ENCODE results near the gene PFKFB4. TPM values are rescaled to one million over a fixed set of nuclear protein-coding genes. Genes with fewer than 3 reads are reported as not detected.

Gene PFKFB4
- total and polyA plus RNA-seq, 9 of the 15 experiments (the other 6 are each of a cell fraction or from before 2014, with no cell fraction given), result 0.92 to 56.3 (median 13.5) TPM

DNA sequence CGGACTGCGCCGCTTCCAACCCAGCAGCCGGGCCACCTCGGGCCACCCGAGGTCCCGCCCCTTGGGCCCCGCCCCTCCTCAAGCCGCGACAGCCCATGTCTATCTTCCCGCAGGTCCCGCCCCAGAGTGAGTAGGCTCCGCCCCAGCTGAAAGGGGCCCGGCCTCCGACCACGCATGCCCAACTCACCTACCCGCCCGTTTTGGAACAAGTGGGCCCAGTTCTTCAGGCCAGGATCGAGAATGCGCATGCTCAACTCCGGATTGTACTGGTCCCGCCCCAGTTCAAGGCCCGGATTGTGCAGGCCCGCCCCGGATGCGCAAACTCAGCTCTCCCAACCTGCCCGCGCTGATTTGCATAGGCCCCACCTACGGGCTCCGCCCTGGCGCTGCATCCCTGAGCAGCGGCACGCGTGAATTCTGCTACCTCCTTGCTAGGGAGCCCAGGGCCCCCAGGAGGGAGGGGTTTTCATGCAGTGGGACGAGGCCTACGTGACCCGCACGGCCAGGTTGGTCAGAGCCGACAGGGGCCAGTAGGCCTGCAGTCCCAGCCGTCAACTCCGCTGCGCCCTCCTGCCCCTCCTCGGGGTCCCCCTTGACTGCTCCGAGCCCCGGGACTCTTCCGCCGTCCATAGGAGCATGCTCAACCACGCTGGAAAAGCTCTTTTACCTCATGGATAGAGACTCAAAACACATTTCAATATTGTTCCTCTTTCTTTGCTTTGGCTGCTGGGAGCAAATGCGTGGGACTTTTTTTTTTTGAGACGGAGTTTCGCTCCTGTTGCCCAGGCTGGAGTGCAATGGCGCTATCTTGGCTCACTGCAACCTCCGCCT lies at the start of gene PFKFB4 (continued):
- TF ChIP-seq MYC (IDR thresholded peaks at IDR 0.05; ENCODE audit: low read depth, low read length), result peak; percentile 3; the same call in 1 of the 2 replicates
- no peak for TF ChIP-seq MYC (CRISPR knock-in tag; IDR thresholded peaks at IDR 0.05; ENCODE audit: borderline replicate concordance, low read depth)
- TF ChIP-seq ZNF24 (IDR thresholded peaks at IDR 0.05), result no peak
- TF ChIP-seq, protein P1, sequence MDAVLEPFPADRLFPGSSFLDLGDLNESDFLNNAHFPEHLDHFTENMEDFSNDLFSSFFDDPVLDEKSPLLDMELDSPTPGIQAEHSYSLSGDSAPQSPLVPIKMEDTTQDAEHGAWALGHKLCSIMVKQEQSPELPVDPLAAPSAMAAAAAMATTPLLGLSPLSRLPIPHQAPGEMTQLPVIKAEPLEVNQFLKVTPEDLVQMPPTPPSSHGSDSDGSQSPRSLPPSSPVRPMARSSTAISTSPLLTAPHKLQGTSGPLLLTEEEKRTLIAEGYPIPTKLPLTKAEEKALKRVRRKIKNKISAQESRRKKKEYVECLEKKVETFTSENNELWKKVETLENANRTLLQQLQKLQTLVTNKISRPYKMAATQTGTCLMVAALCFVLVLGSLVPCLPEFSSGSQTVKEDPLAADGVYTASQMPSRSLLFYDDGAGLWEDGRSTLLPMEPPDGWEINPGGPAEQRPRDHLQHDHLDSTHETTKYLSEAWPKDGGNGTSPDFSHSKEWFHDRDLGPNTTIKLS (IDR thresholded peaks at IDR 0.05; ENCODE audit: borderline replicate concordance, low read depth), result 0 out of 2 replicates have a peak, but pooled peaks have one; percentile 19
- TF ChIP-seq TAF1 (IDR thresholded peaks at IDR 0.05; ENCODE audit: control insufficient read depth, extremely low read depth, insufficient read depth, low read length, severe bottlenecking), result peak; percentile 31
- peak; percentile 58 for TF ChIP-seq HMGN3 (IDR thresholded peaks at IDR 0.05; ENCODE audit: borderline replicate concordance, extremely low read depth, insufficient read length, low read depth, low read length)
- TF ChIP-seq, protein P2, sequence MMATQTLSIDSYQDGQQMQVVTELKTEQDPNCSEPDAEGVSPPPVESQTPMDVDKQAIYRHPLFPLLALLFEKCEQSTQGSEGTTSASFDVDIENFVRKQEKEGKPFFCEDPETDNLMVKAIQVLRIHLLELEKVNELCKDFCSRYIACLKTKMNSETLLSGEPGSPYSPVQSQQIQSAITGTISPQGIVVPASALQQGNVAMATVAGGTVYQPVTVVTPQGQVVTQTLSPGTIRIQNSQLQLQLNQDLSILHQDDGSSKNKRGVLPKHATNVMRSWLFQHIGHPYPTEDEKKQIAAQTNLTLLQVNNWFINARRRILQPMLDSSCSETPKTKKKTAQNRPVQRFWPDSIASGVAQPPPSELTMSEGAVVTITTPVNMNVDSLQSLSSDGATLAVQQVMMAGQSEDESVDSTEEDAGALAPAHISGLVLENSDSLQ (IDR thresholded peaks at IDR 0.05), result peak; percentile 96
- TF ChIP-seq BCOR (IDR thresholded peaks at IDR 0.05), result no peak
- TF ChIP-seq KLF1 (tag; IDR thresholded peaks at IDR 0.05), result peak; percentile 98
- peak; percentile 78 for TF ChIP-seq RBFOX2 (IDR thresholded peaks at IDR 0.05; ENCODE audit: low read depth, low read length)
- TF ChIP-seq, protein P3, sequence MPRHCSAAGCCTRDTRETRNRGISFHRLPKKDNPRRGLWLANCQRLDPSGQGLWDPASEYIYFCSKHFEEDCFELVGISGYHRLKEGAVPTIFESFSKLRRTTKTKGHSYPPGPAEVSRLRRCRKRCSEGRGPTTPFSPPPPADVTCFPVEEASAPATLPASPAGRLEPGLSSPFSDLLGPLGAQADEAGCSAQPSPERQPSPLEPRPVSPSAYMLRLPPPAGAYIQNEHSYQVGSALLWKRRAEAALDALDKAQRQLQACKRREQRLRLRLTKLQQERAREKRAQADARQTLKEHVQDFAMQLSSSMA (CRISPR knock-in tag; IDR thresholded peaks at IDR 0.05), result no peak
- no peak for TF ChIP-seq SMAD4 (CRISPR knock-in tag; conservative IDR thresholded peaks at IDR 0.05)
- peak; percentile 44; the same call in 1 of the 2 replicates for TF ChIP-seq ATF7 (IDR thresholded peaks at IDR 0.05)
- peak; percentile 63; the same call in 1 of the 2 replicates for TF ChIP-seq SP1 (CRISPR knock-in tag; IDR thresholded peaks at IDR 0.05)
- TF ChIP-seq, protein P4, sequence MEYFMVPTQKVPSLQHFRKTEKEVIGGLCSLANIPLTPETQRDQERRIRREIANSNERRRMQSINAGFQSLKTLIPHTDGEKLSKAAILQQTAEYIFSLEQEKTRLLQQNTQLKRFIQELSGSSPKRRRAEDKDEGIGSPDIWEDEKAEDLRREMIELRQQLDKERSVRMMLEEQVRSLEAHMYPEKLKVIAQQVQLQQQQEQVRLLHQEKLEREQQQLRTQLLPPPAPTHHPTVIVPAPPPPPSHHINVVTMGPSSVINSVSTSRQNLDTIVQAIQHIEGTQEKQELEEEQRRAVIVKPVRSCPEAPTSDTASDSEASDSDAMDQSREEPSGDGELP (CRISPR knock-in tag; IDR thresholded peaks at IDR 0.05; ENCODE audit: borderline replicate concordance), result peak; percentile 69; the same call in 1 of the 2 replicates
- TF ChIP-seq PHF8 (IDR thresholded peaks at IDR 0.05; ENCODE audit: borderline replicate concordance, low read length), result peak; percentile 52; the same call in 1 of the 2 replicates
- peak in 1 of 3 experiments; percentile 10 for TF ChIP-seq YY1 (IDR thresholded peaks at IDR 0.05; ENCODE audit: borderline replicate concordance in 1 of 3, control insufficient read depth in 1 of 3, extremely low read depth in 1 of 3, insufficient read depth in 3 of 3, insufficient read length in 1 of 3, insufficient replicate concordance in 2 of 3, low read depth in 1 of 3, low read length in 2 of 3)
- TF ChIP-seq TEAD1 (CRISPR knock-in tag; IDR thresholded peaks at IDR 0.05), result no peak
- no peak for TF ChIP-seq ZNF354B (CRISPR knock-in tag; IDR thresholded peaks at IDR 0.05)
- peak; percentile 60; the same call in 1 of the 2 replicates for TF ChIP-seq CTBP1 (IDR thresholded peaks at IDR 0.05; ENCODE audit: borderline replicate concordance)
- TF ChIP-seq ATF1 (CRISPR knock-in tag; IDR thresholded peaks at IDR 0.05), result no peak
- peak; percentile 70 for TF ChIP-seq ATF1 (tag; IDR thresholded peaks at IDR 0.05)
- no peak for TF ChIP-seq SIRT6 (IDR thresholded peaks at IDR 0.05; ENCODE audit: low read depth, low read length)

Measured in K562 (cell line).